GM19468 (cell line): Measurements from ENCODE around the gene STOX2.

ENCODE experiments used
- ATAC-seq: cut with Tn5 transposase; IDR thresholded peaks from one replicate; pipeline ENCODE4 v1.9.1; 2021; ENCODE audit warnings: mild to moderate bottlenecking, moderate library complexity, moderate number of reproducible peaks; ENCODE audit not compliant: unreplicated experiment; ENCODE audit errors: extremely low read depth

Gene STOX2

DNA sequence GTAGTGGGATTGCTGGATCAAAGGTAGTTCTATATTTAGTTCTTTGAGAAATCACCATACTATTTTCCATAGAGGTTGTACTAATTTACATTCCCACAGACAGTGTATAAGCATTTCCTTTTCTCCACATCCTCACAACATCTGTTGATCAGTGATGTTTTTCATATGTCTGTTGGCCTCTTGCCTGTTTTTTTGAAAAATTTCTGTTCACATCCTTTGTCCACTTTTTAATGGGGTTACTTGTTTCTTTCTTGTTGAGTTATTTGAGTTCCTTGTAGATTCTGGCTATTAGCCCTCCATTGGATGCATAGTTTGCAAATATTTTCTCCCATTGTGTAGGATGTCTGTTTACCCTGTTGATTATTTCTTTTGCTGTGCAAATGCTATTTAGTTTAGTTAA lies 72.6 kb downstream of the STOX2 start:
- ATAC-seq, result no peak

- ATAC-seq, result no peak
Measured at GRCh38 chr4:183984566-183984965, 79.5 kb downstream of the STOX2 start.

DNA sequence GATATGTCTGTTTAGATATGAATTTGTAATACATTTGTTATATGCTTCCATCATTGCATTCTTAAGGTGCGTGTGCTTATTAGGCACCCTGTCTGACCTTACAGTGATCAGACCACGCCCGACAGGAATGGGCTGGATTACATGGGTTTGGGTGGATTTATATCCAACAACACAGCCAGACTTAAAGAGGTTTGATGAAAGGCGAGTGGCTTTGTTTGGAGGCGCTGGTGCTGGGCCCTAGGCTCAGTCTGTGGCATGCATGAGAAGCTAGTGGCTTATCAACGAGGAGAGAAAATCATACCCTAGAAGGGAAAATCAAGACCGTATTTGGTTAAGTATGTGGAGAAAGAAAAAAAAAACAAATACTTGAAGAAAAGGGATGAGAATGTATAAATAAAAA lies 80.7 kb downstream of the STOX2 start:
- ATAC-seq, result no peak

- ATAC-seq, result no peak
Measured at GRCh38 chr4:183986291-183986970, 81.3 kb downstream of the STOX2 start.

GRCh38 chr4:183986971-183987946 lies 82.2 kb downstream of the STOX2 start:
- no peak for ATAC-seq

DNA sequence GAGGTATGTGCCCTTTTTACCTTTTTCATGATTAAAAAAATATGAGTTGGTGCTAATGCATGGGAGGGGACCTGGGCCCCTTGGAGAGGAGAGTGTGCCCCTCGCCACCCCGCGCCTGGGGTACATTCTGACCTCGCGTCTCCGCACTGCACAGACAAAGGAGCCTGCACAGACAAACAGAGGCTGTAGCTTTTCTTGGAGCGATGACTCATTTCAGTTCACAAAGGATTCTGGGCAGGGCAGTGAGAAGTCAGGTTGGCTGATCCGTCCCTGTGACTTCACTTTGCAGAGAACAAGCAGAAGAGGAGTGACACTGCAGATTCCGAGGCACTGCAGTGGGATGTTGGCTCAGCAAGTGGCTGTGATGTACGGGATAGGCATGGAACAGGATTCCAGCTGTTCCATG lies 82.9 kb downstream of the STOX2 start:
- ATAC-seq, result no peak

- ATAC-seq, result no peak
Measured at GRCh38 chr4:183988874-183989273, 83.8 kb downstream of the STOX2 start.

DNA sequence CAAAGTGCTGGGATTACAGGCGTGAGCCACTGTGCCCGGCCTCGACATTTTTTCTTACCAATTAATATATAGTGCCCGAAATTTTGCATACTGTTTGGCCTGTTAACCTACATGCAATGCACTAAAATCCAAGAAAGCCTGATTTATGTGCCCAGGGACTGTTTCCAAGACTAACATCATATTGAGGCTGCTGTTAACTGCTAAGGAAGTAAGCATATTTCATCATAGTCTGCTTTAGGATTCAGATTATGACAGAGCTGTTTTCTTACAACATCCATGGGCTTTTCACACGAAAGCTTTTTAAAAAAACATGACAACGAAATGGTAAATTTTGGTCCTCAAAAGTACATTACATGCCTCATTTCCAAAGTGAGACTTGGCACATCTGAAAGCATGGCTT lies 84.4 kb downstream of the STOX2 start:
- no peak for ATAC-seq

GRCh38 chr4:183989931-183990330 lies 84.8 kb downstream of the STOX2 start:
- no peak for ATAC-seq

GRCh38 chr4:183993676-183994075 lies 88.6 kb downstream of the STOX2 start:
- ATAC-seq, result no peak

DNA sequence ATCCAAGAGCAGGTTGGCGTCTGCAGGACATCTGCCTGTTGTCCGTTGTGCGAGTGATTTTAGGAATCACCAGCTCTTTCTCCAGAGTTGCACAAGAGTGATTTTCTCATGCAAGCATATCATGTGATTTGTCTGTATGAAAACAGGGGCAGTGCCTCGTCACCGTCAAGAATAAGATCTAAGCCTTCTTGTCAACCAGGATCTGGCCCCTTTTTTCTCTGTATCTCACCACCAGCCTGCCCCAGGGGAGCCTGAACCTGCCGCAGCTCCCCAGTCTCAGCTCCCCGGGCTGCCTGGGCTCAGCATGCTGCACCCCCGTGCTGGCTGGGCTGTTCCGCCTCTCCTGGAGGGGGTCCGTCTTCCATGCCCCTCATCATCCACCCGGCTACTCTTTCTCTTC lies 90.5 kb downstream of the STOX2 start:
- no peak for ATAC-seq

GRCh38 chr4:183996868-183997267 lies 91.8 kb downstream of the STOX2 start:
- no peak for ATAC-seq

DNA sequence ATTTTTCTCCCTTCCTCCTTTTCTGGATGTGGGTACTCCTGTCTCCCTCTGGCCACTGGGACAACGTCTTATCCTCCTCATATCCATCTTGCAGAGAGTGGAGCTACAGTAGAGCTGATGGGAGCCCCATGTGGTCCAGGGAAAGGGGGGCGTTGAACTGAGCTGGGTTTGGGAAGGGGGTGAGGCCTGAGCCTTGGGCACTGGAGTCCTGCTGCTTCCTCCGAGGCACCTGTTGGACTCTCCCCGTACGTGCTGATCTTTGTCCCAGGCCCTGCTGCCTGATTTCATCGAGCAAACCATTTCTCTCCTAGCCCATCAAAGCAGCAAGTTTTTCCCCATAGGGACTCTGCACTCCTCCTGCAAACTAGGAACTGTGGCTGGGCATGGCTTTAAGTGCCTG lies 94.3 kb downstream of the STOX2 start:
- ATAC-seq, result no peak

- ATAC-seq, result no peak
Measured at GRCh38 chr4:184000457-184001396, 95.6 kb downstream of the STOX2 start.

DNA sequence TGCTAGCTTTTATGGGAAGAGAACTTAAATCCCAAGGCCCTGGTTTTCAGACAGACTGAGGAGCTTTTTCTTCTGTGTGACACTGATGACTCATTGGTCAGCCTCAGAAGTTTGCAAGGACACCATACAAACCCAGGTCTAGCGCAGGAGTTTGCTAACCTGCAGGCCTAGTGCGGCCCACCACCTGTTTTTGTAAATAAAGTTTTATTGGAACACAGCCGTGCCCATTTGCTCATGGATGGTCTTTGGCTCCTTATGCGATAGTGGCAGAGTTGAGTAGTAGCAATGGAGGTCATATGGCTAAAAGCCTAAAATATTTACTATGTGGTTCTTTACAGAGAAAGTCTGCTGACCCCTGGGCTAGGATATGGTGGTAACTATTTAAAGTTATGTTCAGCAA lies 98.3 kb downstream of the STOX2 start:
- ATAC-seq, result no peak

DNA sequence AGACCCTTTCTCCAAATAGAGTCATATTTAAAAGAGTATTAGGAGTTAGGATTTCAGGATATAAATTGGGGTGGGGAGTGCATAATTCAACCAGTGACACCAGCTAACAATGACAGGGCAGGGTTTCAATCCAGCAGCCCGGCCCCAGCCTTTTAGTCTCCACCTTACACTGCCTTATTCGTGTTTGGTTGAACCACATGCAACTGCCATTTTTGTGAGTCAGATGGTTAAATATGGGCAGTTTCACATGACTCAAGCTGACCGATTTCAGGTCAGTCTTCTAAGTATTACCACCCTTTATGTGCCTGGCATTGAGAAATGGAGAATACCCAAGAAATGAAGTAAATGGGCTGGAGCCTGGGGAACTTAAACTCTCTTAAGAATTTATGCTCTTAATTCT lies 102.8 kb downstream of the STOX2 start:
- no peak for ATAC-seq

DNA sequence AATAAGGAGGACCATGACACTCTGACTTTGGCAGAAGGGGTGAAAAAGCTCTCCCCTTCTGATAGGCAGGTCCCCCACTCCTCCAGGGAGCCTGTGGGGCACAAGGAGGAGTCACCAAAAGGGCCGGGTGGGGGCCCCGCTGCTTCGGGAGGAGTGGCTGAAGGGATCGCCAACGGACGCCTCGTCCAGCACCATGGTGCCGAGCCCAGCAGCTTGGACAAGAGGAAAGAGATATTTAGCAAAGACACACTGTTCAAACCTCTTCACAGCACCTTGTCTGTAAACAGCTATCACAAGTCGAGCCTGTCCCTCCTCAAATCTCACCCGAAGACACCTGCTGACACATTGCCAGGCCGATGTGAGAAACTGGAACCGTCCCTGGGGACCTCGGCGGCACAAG lies 105.6 kb downstream of the STOX2 start:
- no peak for ATAC-seq

DNA sequence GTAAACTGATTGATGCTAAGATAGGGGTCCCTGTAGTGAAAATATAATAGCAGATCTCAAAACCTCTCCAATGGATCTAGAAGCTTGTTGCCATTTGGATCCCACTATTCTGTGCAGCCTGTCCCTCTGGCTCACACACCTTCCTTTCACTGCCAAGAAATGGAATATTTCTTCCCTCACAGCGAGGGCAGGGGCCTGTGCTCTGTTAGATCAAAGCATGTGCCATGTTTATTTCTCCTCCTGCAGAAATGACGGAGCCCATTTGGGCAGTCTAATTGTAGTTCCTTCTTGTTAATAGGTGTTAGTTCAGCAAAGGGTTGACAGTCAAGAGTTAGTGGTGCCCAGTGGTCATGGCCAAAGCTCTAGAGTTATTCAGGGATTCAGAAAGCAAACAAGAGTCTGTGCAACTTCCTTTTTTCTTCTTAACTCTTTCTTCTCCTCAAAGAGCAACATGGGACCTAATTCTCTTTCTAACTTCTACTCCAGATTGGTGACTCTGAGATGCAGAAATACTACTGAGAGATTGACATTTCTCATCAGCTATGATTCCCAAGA lies 106.8 kb downstream of the STOX2 start:
- no peak for ATAC-seq

DNA sequence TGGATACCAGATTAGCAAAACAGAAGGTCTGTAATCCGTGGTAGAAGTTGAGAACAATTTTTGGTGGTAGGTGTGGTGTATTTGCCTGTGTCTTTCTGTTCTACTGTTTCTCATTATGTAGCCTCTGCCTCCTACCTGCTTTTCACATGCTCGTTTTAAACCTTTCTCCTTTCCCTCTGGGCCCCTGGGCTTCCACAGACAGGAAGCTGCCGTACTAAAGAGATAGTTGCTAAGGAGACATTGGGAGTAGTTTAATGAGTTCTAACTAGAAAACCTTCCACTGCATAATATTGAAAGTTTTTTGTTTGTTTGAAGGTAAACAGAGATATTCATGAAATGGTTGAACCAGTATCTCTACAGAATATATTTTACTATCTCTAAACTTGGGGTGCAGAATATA lies 107.8 kb downstream of the STOX2 start:
- ATAC-seq, result no peak

DNA sequence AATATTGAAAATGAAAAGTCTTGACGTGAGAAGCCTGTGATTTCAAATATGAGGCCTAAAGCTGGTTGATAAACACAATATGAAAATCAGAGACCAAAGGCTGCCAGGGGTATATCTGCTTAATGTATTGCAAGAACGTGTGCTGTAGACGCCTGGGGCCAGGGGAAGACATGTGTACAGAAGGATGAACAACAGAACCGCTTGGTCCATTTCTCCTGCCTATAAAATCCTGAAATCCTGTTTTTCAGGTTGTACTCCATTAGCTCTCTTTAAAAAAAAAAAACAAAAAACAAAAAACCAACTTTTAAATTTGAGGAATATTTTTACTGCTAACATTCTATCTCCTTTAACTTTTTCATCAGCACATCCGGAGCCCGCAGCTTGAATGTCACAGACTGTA lies 109.2 kb downstream of the STOX2 start:
- no peak for ATAC-seq
